Astrocyte (in vitro differentiated cells and primary cell): ENCODE results near the gene SDK1.

Source experiments
- EZH2 ChIP-seq: IDR thresholded peaks from 2 replicates; pipeline ENCODE4 v1.6.1; 2012; ENCODE audit warnings: mild to moderate bottlenecking, low read length, inconsistent platforms; ENCODE audit not compliant: insufficient read depth
- TF ChIP-seq, protein P1 (sequence below): IDR thresholded peaks from 2 replicates; pipeline ENCODE4 v1.5.1; 2011; ENCODE audit warnings: low read depth, mild to moderate bottlenecking, inconsistent platforms, low read length, moderate library complexity; ENCODE audit not compliant: insufficient read depth

- TF ChIP-seq, protein P1, sequence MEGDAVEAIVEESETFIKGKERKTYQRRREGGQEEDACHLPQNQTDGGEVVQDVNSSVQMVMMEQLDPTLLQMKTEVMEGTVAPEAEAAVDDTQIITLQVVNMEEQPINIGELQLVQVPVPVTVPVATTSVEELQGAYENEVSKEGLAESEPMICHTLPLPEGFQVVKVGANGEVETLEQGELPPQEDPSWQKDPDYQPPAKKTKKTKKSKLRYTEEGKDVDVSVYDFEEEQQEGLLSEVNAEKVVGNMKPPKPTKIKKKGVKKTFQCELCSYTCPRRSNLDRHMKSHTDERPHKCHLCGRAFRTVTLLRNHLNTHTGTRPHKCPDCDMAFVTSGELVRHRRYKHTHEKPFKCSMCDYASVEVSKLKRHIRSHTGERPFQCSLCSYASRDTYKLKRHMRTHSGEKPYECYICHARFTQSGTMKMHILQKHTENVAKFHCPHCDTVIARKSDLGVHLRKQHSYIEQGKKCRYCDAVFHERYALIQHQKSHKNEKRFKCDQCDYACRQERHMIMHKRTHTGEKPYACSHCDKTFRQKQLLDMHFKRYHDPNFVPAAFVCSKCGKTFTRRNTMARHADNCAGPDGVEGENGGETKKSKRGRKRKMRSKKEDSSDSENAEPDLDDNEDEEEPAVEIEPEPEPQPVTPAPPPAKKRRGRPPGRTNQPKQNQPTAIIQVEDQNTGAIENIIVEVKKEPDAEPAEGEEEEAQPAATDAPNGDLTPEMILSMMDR = no peak
- no peak for TF ChIP-seq EZH2
These were observed 558.4 kb downstream of the SDK1 start for GRCh38 chr7:3859431-3859830.
